OCI-LY7 (cell line): ENCODE data around the gene IGIP. TPM values are rescaled to one million over a fixed set of nuclear protein-coding genes. Genes with fewer than 3 reads are reported as not detected.

Experiments used
- BruUV-seq: library from RNA; stranded (reverse); fragments of 400-500 nt; replicated peaks from 2 replicates; lab custom pipeline; 2021; lab: Mats Ljungman, UMichigan
- CTCF ChIA-PET: fragments of 300-600 bp; sonication (Branson Sonifier 250); formaldehyde crosslinking; loops from one replicate; lab custom pipeline; 2022; ENCODE audit warnings: antibody characterized with exemption; ENCODE audit not compliant: unreplicated experiment; lab: Charles Lee
- POLR2A ChIA-PET: fragments of 300-600 bp; sonication (Branson Sonifier 250); formaldehyde crosslinking; loops from one replicate; lab custom pipeline; 2022; ENCODE audit warnings: antibody characterized with exemption; lab: Charles Lee
- DNase-seq: peaks from one replicate; pipeline ENCODE4 v3.0.0-alpha.2; 2015; ENCODE audit warnings: low spot score
- H2AFZ ChIP-seq: fragments of 200-600 bp; sonication (generic), shearing (Covaris generic); 2 replicates; pipeline ENCODE4 v1.6.1; 2014; ENCODE audit warnings: mild to moderate bottlenecking, antibody characterized with exemption, low read length, moderate library complexity
- H3K27ac ChIP-seq: fragments of 200-600 bp; sonication (generic); 2 replicates; pipeline ENCODE4 v1.5.1; 2014; ENCODE audit warnings: mixed run types, low read depth, mild to moderate bottlenecking, moderate library complexity, low read length, inconsistent platforms; ENCODE audit not compliant: poor library complexity, severe bottlenecking
- H3K36me3 ChIP-seq: fragments of 200-600 bp; sonication (generic); 2 replicates; pipeline ENCODE4 v1.6.1; 2014; ENCODE audit warnings: mild to moderate bottlenecking, antibody characterized with exemption, low read length, moderate library complexity, mixed read lengths; ENCODE audit not compliant: insufficient read depth
- H3K4me1 ChIP-seq: fragments of 200-600 bp; sonication (generic); 2 replicates; pipeline ENCODE4 v1.5.1; 2014; ENCODE audit warnings: mild to moderate bottlenecking, low read length; ENCODE audit not compliant: insufficient read depth, poor library complexity, severe bottlenecking
- H3K4me2 ChIP-seq: fragments of 200-600 bp; sonication (generic); 2 replicates; pipeline ENCODE4 v1.6.1; 2014; ENCODE audit warnings: mild to moderate bottlenecking, low read length
- H3K4me3 ChIP-seq: fragments of 200-600 bp; sonication (generic); 2 replicates; pipeline ENCODE4 v1.5.1; 2014; ENCODE audit warnings: mild to moderate bottlenecking, low read depth, low read length; ENCODE audit not compliant: poor library complexity, severe bottlenecking
- H3K79me2 ChIP-seq: fragments of 200-600 bp; sonication (generic); 2 replicates; pipeline ENCODE4 v1.6.1; 2016; ENCODE audit warnings: low read depth, mild to moderate bottlenecking, low read length, moderate library complexity, mixed read lengths; ENCODE audit not compliant: insufficient read depth
- H3K9me2 ChIP-seq: fragments of 200-600 bp; sonication (generic); 2 replicates; pipeline ENCODE4 v1.6.1; 2016; ENCODE audit warnings: mild to moderate bottlenecking, low read length, mixed read lengths; ENCODE audit not compliant: insufficient read depth
- H3K9me3 ChIP-seq: fragments of 200-600 bp; sonication (generic); 2 replicates; pipeline ENCODE4 v1.6.1; 2014; ENCODE audit warnings: mild to moderate bottlenecking, mixed run types, low read length, mixed read lengths
- H4K20me1 ChIP-seq: fragments of 200-600 bp; sonication (generic); 2 replicates; pipeline ENCODE4 v1.6.1; 2014; ENCODE audit warnings: mild to moderate bottlenecking, antibody characterized with exemption, low read length, moderate library complexity, mixed read lengths; ENCODE audit not compliant: insufficient read depth
- EZH2phosphoT487 ChIP-seq: fragments of 200-600 bp; sonication (generic); IDR thresholded peaks from 2 replicates; pipeline ENCODE4 v1.6.1; 2018; ENCODE audit warnings: low read depth, borderline replicate concordance, mild to moderate bottlenecking, mixed run types, antibody characterized with exemption, low read length, moderate library complexity, mixed read lengths
- intact Hi-C: fragments of 100-400 bp; cut with micrococcal nuclease; formaldehyde crosslinking; loops from one replicate; pipeline ENCODE4 v1.10.0; 2022; ENCODE audit not compliant: unreplicated experiment
- total RNA-seq, 2 experiments: library from RNA; depleted of rRNA in 1 of 2; stranded (reverse); fragments of >200 nt in 1 of 2; shearing (Covaris generic) in 1 of 2; gene quantifications; 2 replicates each; pipeline ENCODE4 v1.2.3, GENCODE V29; 2014 to 2022
- TF ChIP-seq, protein P1 (sequence below): fragments of 200-600 bp; sonication (generic); conservative IDR thresholded peaks from 2 replicates; pipeline ENCODE4 v1.5.1; 2014; ENCODE audit warnings: mild to moderate bottlenecking, antibody characterized with exemption, low read length, moderate library complexity, mixed read lengths

Gene IGIP
- total RNA-seq, 2 experiments from 2014 or later, result 3.3 to 4.9 TPM

DNA sequence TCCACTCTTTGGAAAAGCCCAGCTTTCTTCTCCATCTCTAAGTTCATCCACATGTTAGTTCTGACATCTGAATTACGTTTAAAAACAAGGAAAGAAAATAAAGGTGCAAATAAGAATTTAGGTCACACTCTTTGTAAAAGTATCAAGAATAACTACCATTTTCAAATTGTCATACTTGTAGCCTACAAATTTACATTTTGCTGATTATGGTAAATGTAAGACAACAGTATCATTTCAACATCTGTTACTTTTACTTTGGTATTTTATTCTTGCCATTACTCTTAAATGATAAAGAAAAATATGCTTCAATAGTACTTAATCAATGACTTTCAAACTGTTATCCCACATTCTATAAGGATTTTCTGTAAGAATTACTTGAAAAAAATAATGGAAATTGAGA lies 21.6 kb upstream of the IGIP start:
- Histone ChIP-seq H3K27ac (no peak overlapping the region), H3K4me2 (no peak overlapping the region), H3K4me3 (no peak overlapping the region), H3K9me3 (no peaks in the 10 kb centered on the region; the same call in 1 of the 2 replicates), H3K79me2 (peaks cover 10% of the 10 kb centered on the region), H3K9me2 (no peaks in the 10 kb centered on the region), H3K36me3 (no peaks in the 10 kb centered on the region), H2AFZ (no peak overlapping the region), H3K4me1 (peaks cover 15% of the 10 kb centered on the region), H4K20me1 (peaks cover 2% of the 10 kb centered on the region; the same call in 1 of the 2 replicates)
- TF ChIP-seq EZH2phosphoT487, result no peak
- TF ChIP-seq, protein P1, sequence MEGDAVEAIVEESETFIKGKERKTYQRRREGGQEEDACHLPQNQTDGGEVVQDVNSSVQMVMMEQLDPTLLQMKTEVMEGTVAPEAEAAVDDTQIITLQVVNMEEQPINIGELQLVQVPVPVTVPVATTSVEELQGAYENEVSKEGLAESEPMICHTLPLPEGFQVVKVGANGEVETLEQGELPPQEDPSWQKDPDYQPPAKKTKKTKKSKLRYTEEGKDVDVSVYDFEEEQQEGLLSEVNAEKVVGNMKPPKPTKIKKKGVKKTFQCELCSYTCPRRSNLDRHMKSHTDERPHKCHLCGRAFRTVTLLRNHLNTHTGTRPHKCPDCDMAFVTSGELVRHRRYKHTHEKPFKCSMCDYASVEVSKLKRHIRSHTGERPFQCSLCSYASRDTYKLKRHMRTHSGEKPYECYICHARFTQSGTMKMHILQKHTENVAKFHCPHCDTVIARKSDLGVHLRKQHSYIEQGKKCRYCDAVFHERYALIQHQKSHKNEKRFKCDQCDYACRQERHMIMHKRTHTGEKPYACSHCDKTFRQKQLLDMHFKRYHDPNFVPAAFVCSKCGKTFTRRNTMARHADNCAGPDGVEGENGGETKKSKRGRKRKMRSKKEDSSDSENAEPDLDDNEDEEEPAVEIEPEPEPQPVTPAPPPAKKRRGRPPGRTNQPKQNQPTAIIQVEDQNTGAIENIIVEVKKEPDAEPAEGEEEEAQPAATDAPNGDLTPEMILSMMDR, result no peak
- CTCF ChIA-PET, result interaction anchor here (0.6 kb wide), 1 partner anchor 119 kb away, joined by 3 read pairs; no protein-coding TSS in a partner anchor
- POLR2A ChIA-PET, result interaction anchor here (0.6 to 1.2 kb wide), 4 partner anchors 8 to 17 kb away, joined by 3 to 4 read pairs (median 4); no protein-coding TSS in a partner anchor
- DNase-seq, result no peak
- no TSS peak for BruUV-seq
- intact Hi-C loops, result no loop called here

DNA sequence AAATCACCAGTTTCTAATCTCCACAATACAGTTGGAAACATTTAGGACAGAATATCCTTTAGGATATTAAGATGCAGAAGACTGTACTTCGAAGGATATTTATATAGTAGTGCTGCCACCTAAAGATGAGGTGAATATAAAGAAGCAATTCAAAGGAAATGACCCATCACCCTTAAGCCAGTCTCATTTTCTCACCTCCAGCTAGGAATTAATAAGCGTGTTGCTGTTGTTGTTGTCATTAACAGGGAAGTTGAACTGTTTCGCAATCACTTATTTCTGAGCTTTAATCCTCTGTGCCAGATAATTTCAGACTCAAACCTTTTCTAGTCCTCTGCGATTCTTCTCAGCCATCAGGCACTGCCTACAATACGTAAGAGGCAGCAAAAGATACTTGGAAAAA lies 19.6 kb upstream of the IGIP start:
- TF ChIP-seq EZH2phosphoT487, result no peak
- TF ChIP-seq, protein P1, result peak; percentile 57; the same call in 1 of the 2 replicates
- peaks cover 16% of the 10 kb centered on the region for H4K20me1 ChIP-seq
- no TSS peak for BruUV-seq
- H3K27ac ChIP-seq, result no peak overlapping the region
- no peaks in the 10 kb centered on the region; the same call in 1 of the 2 replicates for H3K9me3 ChIP-seq
- peaks cover 30% of the 10 kb centered on the region for H3K79me2 ChIP-seq
- ChIA-PET CTCF (no interaction called here), POLR2A (interaction anchor here (1.1 kb wide), 1 partner anchor 10 kb away, joined by 5 read pairs; no protein-coding TSS in a partner anchor)
- H3K9me2 ChIP-seq, result no peaks in the 10 kb centered on the region
- DNase-seq, result peak; percentile 20
- intact Hi-C loops, result loop anchor here (5.0 kb wide), 3 partner anchors 34 to 296 kb away; partner anchors contain the start of genes ANKHD1 and HBEGF
- no peak overlapping the region; the same call in 1 of the 2 replicates for H2AFZ ChIP-seq
- no peak overlapping the region for H3K4me3 ChIP-seq
- H3K4me2 ChIP-seq, result no peak overlapping the region
- H3K4me1 ChIP-seq, result peaks cover 35% of the 10 kb centered on the region
- H3K36me3 ChIP-seq, result no peaks in the 10 kb centered on the region

DNA sequence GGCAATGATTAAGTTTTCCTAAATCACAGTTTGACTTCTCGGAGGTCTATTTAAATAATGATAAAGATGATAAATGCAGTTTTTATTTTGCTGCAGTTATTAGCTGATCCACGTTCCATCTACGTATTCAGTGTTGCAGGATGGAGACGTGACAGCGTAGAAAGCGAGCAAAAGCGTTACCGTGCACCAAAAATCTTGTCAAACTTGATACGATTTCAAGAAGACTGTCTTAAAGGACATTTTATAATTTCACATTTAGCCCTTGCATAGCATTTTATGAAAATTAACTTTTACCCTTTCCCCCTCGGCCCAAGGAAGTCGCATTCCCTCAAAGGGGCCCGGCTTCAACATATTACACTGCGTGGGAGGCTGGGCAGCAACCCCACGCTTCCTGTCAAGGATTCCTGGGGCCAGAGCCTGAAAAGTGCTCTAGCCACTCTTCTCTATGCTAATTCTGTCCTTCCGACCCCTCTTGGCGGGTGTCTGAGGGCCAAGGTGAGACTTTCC lies 18.9 kb upstream of the IGIP start:
- Histone ChIP-seq H3K4me3 (peak overlapping the region; percentile 96), H3K9me3 (no peaks in the 10 kb centered on the region; the same call in 1 of the 2 replicates), H3K4me1 (peaks cover 40% of the 10 kb centered on the region), H2AFZ (peak overlapping the region; percentile 78), H3K79me2 (peaks cover 36% of the 10 kb centered on the region), H4K20me1 (peaks cover 16% of the 10 kb centered on the region), H3K4me2 (peak overlapping the region; percentile 95), H3K27ac (peak overlapping the region; percentile 78), H3K9me2 (no peaks in the 10 kb centered on the region), H3K36me3 (no peaks in the 10 kb centered on the region)
- ChIA-PET POLR2A (interaction anchor here (0.8 kb wide), 1 partner anchor 467 kb away, joined by 3 read pairs; no protein-coding TSS in a partner anchor), CTCF (no interaction called here)
- intact Hi-C loops, result loop anchor here (5.0 kb wide), 3 partner anchors 35 to 295 kb away; partner anchors contain the start of genes ANKHD1 and HBEGF
- TSS peak; percentile 64 for BruUV-seq
- TF ChIP-seq, protein P1, result no peak
- no peak for TF ChIP-seq EZH2phosphoT487
- no peak for DNase-seq
